ENCODE results near the gene CDC73. TPM values are rescaled to one million over a fixed set of nuclear protein-coding genes. Genes with fewer than 3 reads are reported as not detected.

The CDC73 gene
- total and polyA plus RNA-seq, 9 donors, result 11.9 to 59.2 (median 52.0) TPM

DNA sequence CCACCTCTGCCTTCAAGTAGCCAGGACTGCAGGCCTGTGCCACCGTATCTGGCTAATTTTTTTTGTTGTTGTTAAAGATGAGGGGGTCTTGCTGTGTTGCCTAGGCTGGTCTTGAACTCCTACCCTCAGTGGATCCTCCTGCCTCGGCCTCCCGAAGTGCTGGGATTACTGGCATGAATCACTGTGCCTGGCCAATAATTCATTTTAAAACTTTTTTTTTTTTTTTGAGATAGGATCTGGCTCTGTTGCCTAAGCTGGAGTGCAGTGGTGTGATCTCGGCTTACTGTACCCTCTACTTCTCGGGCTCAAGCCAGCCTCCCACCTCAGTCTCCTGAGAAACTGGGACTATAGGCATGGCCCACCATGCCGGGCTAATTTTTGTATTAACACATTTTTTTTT, 3.5 kb downstream of the CDC73 start:
- WGBS, 3 donors, result 89 to 94% (median 91%) methylated on average over 6 of the region's 6 CpGs
- TF ChIP-seq EP300 (IDR thresholded peaks at IDR 0.05) (no peak), POLR2A (IDR thresholded peaks at IDR 0.05) (no peak)
- TF ChIP-seq, protein P1, sequence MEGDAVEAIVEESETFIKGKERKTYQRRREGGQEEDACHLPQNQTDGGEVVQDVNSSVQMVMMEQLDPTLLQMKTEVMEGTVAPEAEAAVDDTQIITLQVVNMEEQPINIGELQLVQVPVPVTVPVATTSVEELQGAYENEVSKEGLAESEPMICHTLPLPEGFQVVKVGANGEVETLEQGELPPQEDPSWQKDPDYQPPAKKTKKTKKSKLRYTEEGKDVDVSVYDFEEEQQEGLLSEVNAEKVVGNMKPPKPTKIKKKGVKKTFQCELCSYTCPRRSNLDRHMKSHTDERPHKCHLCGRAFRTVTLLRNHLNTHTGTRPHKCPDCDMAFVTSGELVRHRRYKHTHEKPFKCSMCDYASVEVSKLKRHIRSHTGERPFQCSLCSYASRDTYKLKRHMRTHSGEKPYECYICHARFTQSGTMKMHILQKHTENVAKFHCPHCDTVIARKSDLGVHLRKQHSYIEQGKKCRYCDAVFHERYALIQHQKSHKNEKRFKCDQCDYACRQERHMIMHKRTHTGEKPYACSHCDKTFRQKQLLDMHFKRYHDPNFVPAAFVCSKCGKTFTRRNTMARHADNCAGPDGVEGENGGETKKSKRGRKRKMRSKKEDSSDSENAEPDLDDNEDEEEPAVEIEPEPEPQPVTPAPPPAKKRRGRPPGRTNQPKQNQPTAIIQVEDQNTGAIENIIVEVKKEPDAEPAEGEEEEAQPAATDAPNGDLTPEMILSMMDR (IDR thresholded peaks at IDR 0.05), result no peak
- Histone ChIP-seq H3K4me3 (no peak overlapping the region), H3K9me3 (no peaks in the 10 kb centered on the region), H3K36me3 (no peaks in the 10 kb centered on the region), H3K27ac (no peak overlapping the region), H3K27me3 (no peaks in the 10 kb centered on the region), H3K4me1 (ENCODE audit: insufficient read depth) (no peaks in the 10 kb centered on the region)
- intact Hi-C loops (cut with DNase I), result loop anchor here in 1 of 4 donors (10.0 kb wide), 1 partner anchor 71 kb away; the partner anchor contains the start of genes RO60 and UCHL5
- no peak for DNase-seq

DNA sequence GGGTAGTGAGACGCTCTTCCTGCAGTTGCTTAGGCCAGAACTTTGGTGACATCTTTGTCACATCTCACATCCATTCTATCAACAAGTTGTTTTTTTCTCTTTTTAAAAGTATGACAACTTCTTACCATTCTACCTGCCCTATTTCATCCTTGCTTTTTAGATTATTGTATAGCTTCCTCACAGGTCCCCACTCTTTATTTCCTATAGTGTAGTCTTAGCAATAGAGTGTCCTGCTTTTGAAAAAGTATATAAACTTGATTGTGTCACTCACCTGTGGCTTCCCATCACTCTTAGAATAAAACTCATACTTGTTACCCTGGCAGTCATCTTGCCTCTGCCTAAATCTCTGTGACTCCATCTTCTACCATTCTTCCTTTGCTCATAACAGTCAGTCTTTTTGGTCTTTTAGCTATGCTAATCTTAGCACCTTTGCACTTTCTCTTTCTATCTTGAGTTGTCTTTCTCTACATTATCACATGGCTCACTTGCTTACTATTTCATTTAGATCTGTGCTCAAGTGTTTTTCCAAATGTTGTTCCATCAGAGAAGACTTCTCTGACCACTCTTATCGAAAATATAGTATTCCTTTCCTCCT, 9.5 kb downstream of the CDC73 start:
- H3K9me3 ChIP-seq, result no peaks in the 10 kb centered on the region
- 96 to 98% (median 98%) methylated on average over 2 of the region's 2 CpGs for WGBS, 3 donors
- no peak for DNase-seq
- intact Hi-C loops (cut with DNase I), result no loop called here
- H3K4me1 ChIP-seq (ENCODE audit: insufficient read depth), result no peaks in the 10 kb centered on the region
- H3K4me3 ChIP-seq, result no peak overlapping the region
- TF ChIP-seq POLR2A (IDR thresholded peaks at IDR 0.05) (no peak), EP300 (IDR thresholded peaks at IDR 0.05) (no peak)
- TF ChIP-seq, protein P1 (IDR thresholded peaks at IDR 0.05), result no peak
- no peaks in the 10 kb centered on the region for H3K27me3 ChIP-seq
- H3K27ac ChIP-seq, result no peak overlapping the region
- H3K36me3 ChIP-seq, result no peaks in the 10 kb centered on the region

DNA sequence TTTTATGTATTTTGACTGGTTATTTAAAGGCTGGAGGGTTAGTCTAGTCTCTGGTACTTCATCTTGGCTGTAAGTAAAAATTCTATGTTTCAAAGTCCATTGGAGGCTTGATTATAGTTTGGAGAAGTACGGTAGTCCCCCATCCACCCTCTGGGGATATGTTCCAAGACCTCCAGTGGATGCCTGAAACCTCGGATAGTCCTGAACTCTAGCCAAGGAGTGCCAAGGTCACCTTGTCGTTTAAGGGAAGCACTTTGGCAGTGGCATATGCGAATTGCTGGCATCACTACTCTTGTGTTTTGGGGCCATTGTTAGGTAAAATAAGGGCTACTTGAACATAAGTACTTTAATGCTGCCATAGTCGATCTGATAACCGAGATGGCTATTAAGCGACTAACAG, 18.4 kb downstream of the CDC73 start:
- no peaks in the 10 kb centered on the region for H3K4me1 ChIP-seq (ENCODE audit: insufficient read depth)
- H3K27me3 ChIP-seq, result no peaks in the 10 kb centered on the region
- no peak overlapping the region for H3K4me3 ChIP-seq
- no peak overlapping the region for H3K27ac ChIP-seq
- DNase-seq, result no peak
- H3K36me3 ChIP-seq, result no peaks in the 10 kb centered on the region
- no peaks in the 10 kb centered on the region for H3K9me3 ChIP-seq
- intact Hi-C loops (cut with DNase I), result no loop called here
- 68 to 72% (median 69%) methylated on average over 7 of the region's 7 CpGs for WGBS, 3 donors
- TF ChIP-seq, protein P1 (IDR thresholded peaks at IDR 0.05), result no peak

DNA sequence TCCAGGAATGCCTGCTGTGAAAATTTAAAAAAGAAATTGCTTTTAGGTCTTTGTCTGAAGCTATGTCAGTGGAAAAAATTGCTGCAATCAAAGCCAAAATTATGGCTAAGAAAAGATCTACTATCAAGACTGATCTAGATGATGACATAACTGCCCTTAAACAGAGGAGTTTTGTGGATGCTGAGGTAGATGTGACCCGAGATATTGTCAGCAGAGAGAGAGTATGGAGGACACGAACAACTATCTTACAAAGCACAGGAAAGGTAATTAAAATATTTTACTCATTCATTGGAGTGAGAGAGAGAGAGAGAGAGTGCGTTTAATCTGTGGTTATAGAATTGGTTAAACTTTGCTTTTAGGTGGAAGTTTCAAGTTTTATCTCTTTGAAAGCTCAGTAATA, 20.0 kb downstream of the CDC73 start:
- Histone ChIP-seq H3K27me3 (no peaks in the 10 kb centered on the region), H3K4me3 (no peak overlapping the region), H3K36me3 (no peaks in the 10 kb centered on the region), H3K4me1 (ENCODE audit: insufficient read depth) (no peaks in the 10 kb centered on the region), H3K27ac (no peak overlapping the region), H3K9me3 (no peaks in the 10 kb centered on the region)
- WGBS, 3 donors, result 77 to 87% (median 77%) methylated on average over 3 of the region's 3 CpGs
- intact Hi-C loops (cut with DNase I), result no loop called here
- TF ChIP-seq, protein P1 (IDR thresholded peaks at IDR 0.05), result no peak
- TF ChIP-seq POLR2A (IDR thresholded peaks at IDR 0.05) (no peak), EP300 (IDR thresholded peaks at IDR 0.05) (no peak)
- DNase-seq, result no peak

Data from ovary (tissue), 9 donors.